Measurements from ENCODE around the gene HADHA. TPM values are rescaled to one million over a fixed set of nuclear protein-coding genes. Genes with fewer than 3 reads are reported as not detected.
A peak's percentile ranks its signal among the peaks of the same experiment; 100 is the strongest.
"Not testable (repeated sequence)": the region's sequence is repeated elsewhere in the genome, so short reads cannot be mapped to it uniquely, and the experiment has no call there.

Gene HADHA
- 154 TPM for total RNA-seq

DNA sequence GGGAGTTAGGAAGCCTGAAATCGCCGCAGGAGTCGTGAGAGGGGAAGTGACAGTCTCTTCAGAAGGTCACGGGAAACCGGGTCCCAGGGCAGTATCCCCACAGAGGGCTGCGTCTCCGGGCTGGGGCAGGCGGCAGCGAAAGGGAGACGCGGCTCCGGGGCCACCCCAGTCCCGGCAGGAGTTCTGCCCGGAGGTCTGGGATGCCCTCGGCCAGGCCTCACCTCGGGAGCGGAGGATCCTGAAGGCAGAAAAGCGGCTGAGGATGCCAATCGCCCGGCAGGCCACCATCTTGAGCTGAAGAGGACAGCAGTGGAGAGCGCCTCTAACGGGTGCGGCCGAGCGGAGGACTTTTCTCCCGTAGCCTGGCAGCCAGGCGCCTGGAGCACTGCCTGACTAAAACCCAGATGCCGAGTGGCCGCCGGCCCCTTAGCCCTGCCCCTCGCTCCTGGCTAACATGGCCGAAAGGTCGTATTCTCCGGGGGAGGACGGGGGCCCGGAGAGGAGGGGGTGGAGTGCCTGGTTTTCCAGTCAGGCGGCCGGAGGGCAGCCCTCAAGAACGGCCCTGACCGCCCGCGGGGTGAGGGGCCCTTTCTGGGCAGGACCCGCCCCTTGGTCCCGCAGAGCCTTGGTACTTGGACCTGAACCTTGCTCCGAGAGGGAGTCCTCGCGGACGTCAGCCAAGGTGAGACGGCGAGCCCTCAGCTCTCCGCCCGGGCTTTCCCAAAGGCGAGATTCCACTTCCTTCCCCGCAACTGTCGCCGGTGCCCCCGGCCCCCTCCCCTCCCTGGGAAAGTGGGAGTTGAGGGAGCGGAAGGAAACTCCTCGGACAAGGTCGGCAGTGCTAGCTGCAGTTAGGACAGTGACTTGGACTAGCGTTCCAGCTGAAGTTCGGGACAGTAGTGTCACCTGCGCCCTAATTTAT is at the start of gene HADHA, which contains the start of gene HADHB:
Gene HADHA (minus strand): TSS at position 324 of the 922 bp plus-strand sequence. CDS start 36 bp downstream, at position 288.
Gene HADHB (plus strand): TSS at position 631 of the 922 bp plus-strand sequence. CDS start 9,316 bp downstream, outside the sequence.
- DNase-seq (ENCODE audit: low spot score): peak; percentile 86

GRCh38 chr2:26292646-26293045 is 48.2 kb upstream of the HADHA start:
- no peak for DNase-seq (ENCODE audit: low spot score)

DNA sequence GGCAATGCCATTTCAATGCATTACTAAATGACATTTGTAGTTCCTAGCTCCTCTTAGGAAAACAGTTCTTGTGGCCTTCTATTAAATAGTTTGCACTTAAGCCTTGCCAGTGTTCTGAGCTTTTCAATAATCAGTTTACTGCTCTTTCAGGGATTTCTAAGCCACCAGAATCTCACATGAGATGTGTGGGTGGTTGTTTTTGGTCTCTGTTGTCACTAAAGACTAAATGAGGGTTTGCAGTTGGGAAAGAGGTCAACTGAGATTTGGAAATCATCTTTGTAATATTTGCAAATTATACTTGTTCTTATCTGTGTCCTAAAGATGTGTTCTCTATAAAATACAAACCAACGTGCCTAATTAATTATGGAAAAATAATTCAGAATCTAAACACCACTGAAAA is 45.6 kb upstream of the HADHA start:
- DNase-seq (ENCODE audit: low spot score): no peak

- no peak for DNase-seq (ENCODE audit: low spot score)
These were observed 41.5 kb upstream of the HADHA start for GRCh38 chr2:26285931-26286330.

DNA sequence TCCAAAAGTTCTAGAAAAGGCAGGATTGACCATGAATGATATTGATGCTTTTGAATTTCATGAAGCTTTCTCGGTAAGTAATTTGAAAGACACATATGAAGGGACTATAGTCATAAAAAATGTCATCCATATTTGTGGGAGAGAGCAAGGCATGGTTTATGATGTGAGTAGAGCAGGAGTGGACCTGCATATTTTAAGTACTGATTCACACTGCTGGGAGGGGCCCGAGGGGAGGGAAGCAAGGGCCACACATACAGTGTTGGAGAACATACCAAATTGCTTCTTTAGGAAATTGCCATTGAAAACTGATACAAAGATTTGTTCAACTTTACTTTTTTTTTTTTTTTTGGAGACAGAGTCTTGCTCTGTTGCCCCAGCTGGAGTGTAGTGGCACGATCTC is 39.7 kb upstream of the HADHA start:
- DNase-seq (ENCODE audit: low spot score): no peak

DNA sequence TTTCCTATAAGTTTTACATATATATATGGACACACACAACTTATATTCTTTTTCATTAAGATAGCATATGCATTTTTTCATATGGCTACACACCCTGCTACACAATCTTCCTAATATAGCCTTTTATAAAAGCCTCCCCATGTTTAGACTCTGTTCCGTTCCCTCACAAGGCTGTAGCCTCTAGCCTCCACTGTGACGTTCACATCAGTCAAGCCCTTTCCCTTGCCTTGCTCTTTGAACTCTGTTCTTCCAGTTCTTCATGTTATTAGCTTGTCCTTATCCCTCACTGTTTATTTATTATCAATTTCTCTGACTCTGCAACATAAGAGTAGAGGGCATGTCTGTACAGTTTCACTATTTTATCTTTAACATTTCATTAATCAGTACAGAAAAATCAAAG is 39.2 kb upstream of the HADHA start:
- DNase-seq (ENCODE audit: low spot score): no peak

- DNase-seq (ENCODE audit: low spot score): no peak
These were observed 36.8 kb upstream of the HADHA start for GRCh38 chr2:26281226-26281625.

GRCh38 chr2:26279886-26280285 is 35.5 kb upstream of the HADHA start:
- no peak for DNase-seq (ENCODE audit: low spot score)

DNA sequence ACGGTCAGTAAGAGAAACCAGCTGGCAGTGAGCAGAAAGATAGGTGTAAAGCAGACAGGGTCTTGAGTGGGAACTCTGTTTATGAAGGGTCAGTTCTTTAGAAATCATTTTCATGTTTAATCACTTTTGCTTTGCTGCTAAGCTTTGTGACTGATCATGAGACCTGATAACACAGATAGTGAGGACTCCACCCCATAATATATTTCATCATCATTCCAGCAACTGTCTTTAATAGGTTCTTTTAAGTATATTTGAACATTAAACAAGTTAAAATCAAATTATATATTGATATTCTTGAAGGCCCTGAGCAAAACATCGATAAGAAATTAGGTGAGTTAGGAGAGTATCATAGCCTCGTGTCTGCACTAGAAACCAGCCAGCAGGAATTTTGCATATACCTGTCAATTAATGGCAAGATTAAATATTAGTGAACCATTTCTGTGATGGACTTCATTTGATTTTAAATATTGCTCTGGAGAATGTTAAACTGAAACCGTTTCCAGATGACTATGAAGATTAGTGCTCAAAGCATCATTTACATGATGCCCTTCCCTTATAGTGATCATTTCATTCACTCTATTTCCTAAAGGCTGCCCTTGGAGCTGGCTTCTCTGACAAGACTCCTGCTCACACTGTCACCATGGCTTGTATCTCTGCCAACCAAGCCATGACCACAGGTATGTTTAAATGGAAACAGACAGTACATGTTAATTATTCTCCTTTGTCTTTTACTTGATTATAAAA is 32.2 kb upstream of the HADHA start:
- no peak for DNase-seq (ENCODE audit: low spot score)

DNA sequence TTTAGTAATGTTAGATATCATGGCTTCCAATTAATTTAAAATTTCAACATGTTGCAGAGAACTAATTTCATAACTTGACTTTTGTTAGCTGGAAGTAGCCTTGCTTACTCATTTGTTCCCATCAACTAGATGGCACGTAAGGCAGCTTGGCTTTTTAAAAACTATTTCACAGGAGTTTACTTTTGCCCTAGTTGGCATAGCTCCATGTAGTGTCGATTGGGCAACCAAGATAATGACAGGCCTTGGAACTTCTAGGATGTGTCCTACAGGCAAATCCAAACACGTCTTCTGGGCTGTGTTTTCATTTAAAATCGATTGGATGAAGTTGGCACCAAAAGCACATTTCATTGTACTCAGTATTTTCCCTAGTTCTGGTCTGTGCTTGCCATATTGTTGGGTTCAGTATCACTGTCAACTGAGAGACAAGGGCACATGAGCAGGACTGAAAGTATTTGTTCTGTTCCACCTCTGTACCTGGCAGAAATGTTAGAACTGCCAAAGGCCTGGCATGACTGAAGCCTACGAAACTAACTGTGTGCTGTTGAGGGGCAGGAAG is 29.7 kb upstream of the HADHA start:
- DNase-seq (ENCODE audit: low spot score): peak; percentile 82

DNA sequence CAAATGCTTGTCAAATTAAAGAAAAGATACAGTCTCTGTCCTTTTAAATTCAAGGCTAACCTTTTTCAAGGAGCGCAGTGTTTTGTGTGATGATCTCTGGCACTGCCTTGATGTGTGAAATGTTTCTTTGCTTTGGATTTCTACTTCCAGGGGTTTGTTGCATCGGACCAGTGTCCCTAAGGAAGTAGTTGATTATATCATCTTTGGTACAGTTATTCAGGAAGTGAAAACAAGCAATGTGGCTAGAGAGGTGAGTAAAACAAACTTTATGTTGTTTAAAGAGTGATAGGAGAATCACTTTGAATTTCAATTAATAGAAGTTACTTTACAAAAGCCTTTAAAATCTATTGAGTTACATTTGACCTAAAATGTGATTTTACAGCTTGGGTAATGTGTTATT is 29.1 kb upstream of the HADHA start:
- no peak for DNase-seq (ENCODE audit: low spot score)

DNA sequence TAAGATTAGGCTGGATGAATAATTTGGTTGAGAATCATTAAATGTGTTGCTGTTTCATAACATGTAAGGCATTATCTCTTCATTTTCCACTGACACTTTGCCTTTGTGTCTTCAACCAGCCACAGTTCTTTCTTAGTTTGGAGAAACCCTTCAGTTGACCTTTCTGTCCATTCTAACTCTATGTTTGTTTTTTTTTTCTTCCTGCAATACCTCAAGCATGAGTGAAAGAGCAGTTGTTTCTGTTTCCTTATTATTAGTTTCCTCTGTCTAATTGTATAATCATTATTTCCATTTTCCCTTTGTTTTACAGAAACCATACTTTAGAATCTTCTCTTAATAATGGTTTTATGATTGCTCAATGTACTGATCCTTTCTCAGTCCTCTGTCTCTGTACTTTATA is 25.9 kb upstream of the HADHA start:
- no peak for DNase-seq (ENCODE audit: low spot score)

DNA sequence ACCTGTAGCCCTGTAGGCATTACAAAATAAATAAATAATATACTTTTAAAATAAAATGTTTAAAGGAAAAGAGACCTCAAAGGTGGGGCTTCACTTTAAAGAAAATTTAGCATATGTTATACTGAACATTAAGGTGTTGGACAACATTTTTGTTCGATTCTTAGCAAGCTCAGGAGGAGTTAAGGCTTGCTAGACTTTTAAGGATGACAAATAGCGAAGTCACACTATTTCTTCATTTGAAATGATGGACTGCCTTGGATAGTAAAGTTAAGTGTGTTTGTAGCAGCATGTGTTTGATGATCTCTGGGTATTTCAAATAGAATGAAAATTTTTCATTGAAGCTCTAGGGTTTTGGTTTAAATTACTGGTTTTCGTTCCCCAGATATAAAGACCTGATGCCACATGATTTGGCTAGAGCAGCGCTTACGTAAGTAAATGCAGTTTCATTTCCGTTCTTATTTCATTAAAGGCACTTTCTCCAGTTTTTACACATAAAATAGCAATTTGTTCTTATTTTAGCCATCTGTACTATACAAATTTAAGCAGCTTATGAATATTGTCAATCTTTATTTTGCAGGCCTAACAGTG is 25.2 kb upstream of the HADHA start:
- no peak for DNase-seq (ENCODE audit: low spot score)

DNA sequence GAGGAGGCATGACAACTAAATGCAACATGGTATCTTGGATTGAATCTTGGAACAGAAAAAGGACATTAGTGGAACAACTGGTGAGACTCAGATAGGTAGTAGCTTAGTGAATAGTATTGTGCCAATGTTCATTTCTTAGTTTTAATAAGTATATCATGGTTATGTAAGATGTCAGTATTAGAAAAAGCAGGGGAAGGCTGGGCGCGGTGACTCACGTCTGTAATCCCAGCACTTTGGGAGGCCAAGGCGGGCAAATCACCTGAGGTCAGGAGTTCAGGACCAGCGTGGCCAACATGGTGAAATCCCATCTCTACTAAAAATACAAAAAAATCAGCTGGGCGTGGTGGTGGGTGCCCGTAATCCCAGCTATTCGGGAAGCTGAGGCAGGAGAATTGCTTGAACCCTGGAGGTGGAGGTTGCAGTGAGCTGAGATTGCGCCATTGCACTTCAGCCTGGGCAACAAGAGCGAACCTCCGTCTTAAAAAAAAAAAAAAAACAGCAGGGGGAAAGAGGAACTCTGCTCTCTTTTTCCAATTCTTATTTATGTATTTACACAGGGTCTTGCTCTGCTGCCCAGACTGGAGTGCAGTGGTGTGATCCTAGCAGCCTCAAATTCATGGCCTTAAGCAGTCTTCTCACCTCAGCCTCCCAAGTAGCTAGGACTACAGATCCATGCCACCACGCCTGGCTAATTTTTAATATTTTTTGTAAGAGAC is 24.4 kb upstream of the HADHA start:
- not testable (repeated sequence) for DNase-seq (ENCODE audit: low spot score)

DNA sequence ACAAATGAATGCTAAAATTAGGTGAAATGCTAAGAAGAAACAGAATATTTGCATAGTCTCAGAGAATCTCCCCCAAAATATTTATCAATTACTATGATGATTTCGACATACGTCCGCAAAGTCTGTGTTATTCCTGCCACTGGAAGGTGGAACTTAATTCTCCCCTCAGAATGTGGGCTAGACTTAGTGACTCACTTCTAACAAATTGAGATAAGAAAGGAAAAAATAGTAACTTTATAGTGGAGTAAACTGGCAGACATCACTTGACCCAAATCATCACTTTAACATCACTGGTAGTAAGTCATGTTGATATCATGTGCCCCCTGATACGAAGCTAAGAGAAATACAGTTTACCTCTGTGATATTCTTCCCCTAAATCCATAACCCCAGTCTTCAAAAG is 23.8 kb upstream of the HADHA start:
- no peak for DNase-seq (ENCODE audit: low spot score)

DNA sequence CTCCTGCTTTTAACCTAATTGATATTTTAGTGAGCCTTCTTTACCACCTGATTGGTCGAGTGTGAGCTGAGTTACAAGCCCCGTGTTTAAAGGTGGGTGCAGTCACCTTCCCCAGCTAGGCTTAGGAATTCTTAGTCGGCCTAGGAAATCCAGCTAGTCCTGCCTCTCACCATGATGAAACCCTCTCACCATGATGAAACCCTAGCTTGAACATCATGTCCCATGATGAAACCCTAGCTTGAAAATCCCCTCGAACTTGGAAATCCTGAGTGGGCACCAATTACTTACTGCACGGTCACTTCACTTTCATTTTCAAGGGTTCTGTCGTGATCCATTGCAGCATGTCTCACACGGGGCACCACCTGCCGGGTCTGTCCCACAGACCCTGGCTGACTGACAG is 14.4 kb upstream of the HADHA start:
- not testable (repeated sequence) for DNase-seq (ENCODE audit: low spot score)

GRCh38 chr2:26255759-26256384 is 11.4 kb upstream of the HADHA start:
- DNase-seq (ENCODE audit: low spot score): no peak

GRCh38 chr2:26251893-26252292 is 7.5 kb upstream of the HADHA start:
- DNase-seq (ENCODE audit: low spot score): no peak

- DNase-seq (ENCODE audit: low spot score): no peak
These were observed 5.2 kb upstream of the HADHA start for GRCh38 chr2:26249625-26250024.

GRCh38 chr2:26246818-26247217 is 2.4 kb upstream of the HADHA start:
- DNase-seq (ENCODE audit: low spot score): no peak

DNA sequence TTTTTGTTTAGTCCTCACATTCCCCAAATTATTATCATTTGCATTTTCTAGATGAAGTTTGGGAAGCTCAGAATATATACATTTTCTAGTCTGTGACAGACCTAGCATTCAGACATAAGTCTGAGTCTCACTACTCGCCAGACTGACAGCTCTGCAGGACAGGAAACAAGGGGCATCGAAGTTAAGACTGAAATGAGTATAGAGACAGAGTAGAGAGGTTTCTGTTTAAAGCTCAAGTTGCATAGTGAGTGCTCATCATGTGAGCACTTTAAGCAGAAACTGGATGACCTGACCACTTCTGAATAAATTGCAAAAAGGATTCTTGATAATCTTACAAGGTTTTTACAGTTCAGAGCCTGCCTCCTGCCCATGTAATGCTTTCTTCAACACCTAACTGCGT is 1.4 kb upstream of the HADHA start:
- no peak for DNase-seq (ENCODE audit: low spot score)
